NCI-H82 treated with DMSO at 0.1 percent for 48 hours (cell line): ENCODE results near the gene HOXA5.

Experiments
- DNase-seq: peaks from one replicate; lab custom pipeline; 2025; ENCODE audit not compliant: unreplicated experiment; lab: John Stamatoyannopoulos, UW

HOXA5 gene

DNA sequence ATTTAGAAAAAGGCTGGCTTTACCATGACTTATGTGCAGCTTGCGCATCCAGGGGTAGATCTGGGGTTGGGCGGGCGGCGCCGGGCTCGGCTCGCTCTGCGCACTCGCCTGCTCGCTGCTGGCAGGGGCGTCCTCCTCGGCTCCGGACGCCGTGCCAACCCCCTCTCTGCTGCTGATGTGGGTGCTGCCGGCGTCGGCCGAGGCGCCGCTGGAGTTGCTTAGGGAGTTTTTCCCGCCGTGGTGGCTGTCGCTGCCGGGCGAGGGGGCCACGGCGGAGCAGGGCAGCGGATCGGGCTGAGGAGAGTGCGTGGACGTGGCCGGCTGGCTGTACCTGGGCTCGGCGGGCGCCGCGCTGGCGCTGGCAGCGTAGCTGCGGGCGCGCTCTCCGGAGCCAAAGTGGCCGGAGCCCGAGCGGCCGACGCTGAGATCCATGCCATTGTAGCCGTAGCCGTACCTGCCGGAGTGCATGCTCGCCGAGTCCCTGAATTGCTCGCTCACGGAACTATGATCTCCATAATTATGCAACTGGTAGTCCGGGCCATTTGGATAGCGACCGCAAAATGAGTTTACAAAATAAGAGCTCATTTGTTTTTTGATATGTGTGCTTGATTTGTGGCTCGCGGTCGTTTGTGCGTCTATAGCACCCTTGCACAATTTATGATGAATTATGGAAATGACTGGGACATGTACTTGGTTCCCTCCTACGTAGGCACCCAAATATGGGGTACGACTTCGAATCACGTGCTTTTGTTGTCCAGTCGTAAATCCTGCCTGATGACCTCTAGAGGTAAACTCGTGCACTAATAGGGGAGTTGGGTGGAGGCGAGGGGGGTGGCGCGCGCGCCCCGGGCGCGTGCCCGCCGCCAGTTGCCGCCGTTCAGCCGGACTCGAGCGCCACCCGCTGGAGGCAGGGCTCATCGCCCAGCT is at the start of gene HOXA5:
HOXA5 (minus strand) TSS at position 659 of the 927 bp plus-strand sequence; CDS start at position 585, 74 bp downstream.
- DNase-seq: peak; percentile 58

DNA sequence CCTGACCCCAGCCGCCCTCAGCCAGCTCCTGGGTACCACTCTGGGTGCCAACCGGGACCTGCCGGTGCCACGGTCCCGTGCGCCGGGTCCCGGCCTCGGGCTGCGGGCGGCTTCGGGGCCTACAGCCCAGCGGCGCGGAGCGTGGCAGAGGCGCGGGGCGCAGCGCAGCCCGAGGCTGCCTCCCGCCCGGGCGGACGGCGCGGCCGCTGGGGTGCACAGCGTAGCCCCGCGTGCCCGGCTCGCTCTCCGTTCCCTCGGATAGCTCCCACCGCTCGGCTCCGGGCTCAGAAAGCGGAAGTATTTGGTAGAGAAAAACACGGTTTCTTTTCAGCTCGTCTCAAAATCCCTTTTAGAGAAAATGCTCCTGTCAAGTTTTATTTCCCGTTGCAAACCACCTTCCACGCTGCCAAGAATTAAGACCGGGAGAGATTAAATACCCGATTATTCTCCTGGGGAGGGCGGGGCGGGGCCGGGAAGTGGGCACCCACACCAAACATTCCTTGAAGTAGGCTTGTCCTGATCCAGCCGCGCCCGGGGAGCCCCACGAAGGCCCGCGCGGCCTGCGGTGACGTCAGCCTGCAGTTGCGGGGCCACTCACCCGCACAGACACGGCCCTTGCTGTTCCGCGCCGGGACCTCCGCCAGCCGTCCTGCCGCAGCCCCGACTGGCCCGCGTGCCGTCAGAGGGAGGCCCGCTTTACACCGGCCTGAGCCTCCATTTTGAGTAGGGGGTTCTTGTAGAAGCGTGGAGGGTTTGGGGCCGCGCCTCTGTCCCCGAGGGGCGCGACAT is 49.3 kb upstream of the HOXA5 start:
- DNase-seq: no peak

DNA sequence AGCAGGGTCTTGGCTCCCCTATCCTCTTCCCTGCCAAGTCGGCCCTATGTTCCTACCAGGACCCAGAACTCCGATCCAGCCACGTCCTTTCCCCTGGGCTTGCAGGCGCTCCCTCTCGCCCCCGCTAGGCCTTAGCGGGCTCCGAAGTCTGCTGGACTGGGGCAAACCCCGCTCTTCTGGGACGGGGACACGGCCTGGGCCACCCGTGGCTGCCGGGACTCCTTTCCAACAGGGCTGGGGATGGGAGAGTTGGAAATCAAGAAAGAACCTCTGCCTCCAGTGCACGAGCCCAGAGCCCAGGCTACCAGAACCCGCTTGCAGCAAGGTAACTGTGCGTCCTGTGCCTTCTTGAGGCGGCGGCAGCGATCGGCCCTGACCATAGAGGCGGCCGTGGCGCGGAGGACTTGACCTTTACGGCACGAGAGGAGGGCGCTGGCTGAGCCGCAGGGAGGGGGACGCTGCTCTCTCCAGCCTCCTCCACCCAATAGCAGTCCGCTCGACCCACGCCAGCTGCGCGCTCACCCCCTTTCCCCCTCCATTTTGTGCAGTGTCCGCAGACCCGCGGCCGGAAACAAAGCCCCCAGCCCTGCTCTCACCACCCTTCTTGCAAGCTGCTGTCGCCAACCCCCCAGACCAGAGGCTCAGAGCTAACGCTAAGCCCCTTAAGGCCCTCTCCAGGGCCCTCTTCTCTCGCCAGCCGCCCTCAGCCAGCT is 48.5 kb upstream of the HOXA5 start:
- DNase-seq: no peak

DNA sequence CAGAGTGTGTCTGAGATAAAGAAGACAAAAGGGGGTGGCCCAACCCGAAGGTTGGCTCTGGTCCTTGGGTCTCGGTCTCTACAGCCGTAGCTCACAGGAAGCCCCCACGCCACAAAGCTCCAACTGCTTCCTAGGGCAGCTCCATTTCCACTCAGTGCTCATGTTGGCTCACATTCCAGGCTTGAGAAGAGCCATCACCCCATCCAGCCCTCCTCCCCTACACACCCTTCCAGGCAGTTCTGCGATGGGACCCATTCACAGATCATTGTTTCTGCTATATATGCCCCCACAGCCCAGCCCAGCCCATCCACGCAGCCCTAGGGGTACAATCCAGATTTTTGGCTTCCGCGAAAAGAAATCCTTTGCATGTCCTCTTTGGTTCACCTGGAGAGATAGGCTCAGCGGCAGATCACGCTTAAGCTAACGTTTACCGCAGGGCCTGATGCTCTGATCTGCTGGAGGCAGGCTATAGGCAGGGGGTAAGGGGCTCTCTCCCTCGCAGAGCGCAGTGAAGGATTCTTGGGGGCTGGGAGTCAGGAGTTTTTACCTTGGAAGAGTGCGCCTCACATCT is 47.8 kb upstream of the HOXA5 start:
- no peak for DNase-seq

DNA sequence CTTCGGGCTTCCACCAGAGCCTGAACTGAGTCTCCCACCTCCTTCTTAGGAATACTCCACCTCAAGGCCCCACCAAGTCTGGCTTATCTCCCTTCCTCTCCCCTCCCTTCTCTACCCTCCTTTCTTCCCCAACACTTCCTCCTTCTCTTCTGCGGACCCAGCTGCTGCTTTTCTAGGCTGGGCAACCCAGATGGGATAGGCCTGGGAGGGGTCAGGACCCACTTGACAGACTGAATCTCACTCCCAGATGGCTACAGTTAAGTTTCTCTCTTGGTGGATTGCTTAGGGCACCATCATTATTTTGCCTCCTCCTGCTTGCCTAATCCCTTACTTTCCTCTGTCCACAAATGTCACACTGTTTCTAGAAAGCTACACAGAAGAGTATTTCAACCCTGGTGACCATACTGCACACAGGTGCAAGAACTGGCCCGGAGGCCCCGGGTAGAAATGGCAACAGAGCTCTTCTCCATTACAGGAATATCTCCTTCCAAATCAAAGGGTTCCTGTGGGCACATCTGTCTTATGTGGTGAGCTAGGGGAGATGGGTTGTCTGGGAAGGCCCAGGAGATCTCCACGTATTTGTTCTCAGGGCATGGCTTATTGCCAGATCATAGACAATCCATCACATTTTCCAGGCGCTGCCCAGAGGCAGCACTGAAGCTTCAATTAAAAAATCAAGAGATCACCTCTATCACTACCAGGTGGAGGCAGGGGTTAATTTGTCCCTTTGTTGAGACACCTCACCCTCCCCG is 46.7 kb upstream of the HOXA5 start:
- DNase-seq: no peak

DNA sequence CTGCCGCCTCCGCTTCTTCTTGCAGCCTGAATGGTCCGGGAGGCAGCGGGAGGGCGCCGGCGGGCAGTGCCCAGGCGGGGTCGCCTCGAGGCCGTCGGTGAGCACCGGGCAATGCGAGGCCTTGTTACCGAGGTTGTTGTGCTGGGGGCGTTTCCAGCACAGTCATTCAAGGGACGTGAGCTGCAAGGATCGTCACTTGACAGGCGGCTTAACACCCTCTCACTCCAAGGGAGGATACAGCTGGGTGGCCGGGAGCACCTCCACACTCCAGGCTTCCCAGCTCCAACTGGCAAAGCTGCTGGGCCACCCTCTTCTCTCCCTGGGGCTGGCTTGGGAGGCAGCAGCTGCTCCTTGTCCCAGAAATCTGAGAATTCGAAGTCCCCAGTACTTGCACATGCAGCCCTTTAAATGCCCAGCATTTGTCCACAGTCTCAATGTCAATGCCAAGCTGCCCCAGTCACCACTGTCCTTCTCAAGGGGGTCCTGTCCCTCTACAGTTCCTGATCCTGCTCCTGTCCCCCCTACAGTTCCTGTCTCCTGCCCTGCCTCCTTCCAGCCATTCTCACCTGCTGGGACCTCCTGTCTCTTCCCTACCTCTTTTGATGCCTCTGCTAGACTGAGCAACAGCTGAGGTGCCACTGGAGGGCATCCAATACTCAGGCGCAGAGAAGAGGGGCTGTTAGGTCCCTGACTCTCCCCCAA is 46.0 kb upstream of the HOXA5 start:
- no peak for DNase-seq

DNA sequence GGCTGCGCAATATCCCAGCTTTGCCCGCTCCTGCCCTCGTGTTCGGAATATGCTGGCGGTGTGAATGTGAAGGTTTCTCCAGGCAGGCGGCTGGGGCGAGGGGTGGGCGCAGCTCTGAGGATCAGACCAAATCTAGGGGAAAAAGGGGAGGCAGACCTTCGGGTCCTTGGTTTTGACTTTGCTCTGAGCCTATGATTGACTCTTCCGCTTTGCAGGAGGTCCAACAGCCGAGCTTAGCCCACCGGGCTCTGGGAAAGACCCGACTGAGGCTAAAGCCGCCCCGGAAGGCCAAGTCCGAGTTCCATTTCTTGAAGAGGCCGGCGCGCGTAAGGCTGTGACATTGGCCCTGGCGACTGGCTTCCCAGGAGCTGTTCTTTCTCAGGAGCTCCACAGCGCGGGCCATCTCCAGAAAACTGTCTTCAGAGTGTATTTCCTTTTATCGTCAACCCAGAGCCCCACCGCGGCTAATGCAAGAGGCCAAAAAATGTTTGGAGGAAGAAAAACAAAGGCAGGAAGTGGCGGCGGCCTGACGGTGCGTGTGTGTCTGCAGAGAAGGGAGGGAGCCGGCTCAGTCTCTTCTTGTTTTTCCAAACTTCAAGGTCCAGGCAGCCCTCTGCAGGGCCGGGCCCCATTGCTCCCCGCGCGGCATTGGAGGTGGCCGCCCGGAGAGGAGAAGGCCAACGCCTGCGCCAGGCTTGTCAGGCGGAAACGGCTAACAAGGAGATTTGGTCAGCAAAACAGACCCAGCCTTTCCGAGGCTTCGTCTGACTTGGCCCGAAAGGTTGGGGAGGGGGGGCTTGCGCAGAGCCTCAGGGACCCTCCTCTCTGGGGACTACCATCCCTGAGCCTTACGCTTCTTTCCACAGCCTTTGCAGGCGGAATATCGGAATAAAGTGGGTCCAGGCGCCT is 45.2 kb upstream of the HOXA5 start:
- DNase-seq: no peak

DNA sequence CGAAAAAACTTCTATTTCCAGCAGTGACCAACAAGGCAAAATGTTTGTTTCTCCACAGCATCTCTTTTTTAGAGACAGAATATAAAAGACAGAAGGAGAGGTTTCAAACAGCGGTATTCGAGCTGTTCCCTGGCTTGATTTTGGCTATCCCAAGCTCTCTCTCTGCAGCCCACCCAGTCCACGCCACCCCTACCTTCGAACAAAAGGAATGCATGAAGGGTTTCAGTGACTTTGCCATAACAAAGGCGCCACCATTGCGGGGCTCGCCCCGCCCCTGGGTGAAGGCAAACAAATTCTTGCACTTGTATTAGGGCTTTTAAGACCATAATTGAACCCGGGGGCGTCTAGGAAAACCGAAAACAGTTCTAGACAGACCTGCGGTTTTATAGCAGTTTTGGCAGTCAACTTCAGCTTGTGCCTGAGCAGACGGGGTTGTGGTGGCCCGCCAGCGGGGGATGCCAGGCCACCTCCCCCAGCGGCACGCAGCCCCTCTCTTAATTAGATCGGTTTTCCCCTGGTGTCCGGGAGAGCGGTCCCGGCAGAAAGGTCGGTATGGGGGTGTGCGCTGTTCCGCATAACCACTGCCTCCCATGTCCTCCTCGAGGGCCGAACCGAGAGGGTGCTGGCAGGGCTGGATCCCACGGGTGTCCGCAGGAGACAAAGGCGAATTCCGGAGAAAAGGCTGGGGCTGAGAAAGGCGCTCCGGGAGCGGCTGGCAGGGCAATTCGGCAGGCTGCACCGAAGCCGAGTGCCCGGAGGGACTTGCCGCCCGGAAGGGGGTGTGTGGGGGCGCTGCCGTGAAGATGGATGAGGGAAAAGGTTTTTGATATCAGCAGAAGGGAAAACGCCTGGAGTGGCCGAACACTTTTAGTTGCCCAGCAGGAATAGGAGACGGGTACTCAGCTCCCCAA is 44.2 kb upstream of the HOXA5 start:
- no peak for DNase-seq

DNA sequence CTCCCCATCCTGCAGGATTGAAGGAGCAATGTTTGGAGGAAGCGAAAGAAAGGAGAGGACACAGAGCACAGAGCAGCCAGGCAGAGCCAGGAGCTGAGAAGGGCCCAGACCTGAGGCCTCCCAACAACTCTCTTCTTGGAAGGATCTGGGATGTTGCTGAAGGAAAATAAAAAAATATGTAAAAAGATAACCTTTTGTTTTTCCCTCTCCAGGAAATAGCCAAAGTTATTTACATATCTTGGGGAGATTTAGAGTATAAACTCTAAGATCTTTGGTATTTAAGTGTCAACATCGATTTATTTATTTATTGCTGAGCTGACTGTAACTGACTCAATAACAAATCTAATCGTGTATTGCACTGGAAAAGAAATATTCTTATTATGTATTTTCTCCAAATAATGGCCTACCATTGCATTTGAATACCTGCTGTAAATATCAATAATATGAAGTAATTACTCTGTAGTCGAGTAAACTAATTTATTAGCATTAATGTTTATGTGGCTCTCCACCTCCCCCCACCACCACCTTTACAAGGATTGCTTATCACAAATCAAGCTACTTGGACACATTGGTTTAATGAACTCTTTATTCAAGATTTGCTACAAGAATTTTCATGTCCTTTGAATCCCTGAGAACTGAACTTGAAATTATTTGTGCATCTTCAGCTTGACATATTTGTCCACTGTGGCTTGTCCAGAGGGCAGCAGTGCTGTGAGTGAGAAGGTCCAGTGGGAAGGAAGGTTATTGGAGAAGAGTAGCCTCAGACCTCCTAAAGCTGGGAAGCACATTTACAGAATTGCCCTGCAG is 43.4 kb upstream of the HOXA5 start:
- DNase-seq: no peak

DNA sequence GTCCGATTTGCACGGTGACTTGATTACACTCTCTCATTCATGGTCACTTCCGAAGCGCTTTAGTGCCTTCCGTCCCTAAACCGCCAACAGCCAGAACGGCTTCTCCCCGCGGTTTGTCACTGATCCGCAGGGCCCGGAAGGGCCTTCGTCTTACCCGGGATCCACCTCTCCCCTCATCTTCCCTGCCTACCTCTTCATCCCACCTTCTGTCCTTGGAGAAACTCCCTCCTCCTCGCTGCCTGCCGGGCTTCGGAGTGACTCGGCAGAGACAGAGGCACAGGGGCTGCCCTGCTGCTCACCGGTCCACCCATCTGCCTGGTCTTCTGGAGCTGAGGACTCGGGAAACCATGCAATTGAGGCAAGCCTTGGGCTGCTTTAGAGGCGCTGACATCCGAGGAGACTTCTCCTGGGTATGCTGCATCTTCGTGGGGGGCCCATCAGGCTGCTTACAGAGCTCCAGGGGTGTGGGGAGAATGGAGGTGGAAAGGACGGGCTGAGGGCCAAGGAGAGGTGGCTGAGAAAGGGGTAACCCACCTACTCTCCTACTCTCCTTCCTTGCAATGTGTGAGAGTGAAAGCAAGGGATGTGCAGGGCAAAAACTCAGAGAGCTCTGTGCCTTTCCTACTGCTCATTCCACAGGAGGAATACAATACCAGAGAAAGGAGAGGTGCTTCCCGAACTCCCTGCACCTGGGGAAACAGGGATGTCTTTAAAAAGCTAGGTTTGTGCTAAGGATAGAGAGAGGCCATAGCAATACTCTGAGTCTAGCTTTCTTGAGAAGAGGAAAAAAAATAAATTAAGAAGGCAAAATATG is 42.6 kb upstream of the HOXA5 start:
- no peak for DNase-seq

DNA sequence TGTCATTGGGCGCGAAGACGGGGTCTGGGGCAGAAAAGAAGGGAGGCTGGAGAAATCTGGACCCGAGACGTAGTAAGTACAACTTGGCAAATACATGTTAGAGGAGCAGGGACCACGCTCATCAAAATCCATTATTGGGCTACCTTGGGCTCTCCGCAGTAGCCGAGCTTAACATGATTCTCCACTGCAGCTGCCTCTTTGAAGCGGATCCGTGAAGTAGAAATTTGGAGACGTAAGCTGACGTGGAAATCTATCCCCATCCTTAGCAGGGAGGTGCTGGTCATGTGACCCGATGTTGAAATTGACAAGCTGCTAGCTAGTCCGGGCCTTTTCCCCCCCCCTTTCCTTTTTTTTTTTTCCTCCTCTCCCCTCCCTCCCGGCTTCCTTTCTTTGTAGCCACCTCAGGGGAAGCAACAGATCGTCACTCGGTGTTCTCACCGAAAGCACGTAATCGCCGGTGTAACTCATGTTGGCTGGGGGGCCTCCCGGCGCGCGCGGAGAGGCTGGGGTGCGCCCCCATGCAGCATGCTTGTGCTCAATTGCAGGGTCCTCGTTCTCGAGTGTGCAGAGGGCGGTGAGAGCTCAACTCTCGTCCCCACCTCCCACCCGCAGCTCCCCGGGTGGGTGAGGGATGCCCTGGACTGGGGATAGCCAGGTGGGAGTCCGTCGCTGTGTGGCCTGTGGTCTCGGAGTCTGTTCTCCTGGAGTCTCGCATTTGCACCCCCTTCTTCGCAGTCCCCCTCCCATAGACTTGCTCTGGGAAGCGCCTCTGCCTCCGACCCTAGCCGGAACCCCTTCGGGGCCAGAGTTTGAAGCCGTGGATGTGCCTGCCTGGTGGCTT is 41.8 kb upstream of the HOXA5 start, which contains the start of gene HOXA11:
HOXA11 (minus strand) TSS at position 220 of the 841 bp plus-strand sequence; CDS start at position 132, 88 bp downstream.
- DNase-seq: peak; percentile 26

DNA sequence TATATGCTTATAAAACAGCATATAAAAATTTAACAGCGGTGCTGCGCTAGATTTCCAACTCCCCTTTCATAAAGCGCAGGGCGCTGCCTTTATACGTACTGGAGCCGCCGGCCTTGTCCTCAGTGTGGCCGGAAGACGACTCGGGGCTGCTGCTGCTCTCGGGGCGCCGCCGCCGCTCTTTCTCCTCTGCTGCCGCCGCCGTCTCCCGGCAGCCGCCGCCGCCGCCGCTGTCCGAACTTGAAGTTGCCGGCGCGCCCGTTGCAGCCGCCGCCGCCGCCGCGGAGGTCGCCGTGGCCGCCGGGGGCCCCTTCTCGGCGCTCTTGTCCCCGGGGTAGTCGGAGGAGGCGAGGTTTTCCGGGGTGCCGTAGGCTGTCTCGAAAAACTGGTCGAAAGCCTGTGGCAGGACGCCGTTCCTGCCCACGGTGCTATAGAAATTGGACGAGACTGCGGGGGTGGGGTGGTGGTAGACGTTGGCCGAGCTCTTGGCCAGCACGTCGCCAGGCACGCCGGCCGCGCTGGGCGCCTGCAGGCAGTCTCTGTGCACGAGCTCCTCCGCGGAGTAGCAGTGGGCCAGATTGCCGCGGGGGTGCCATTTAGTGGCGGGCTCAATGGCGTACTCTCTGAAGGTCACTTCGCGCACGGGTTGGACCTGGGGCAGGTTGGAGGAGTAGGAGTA is 41.0 kb upstream of the HOXA5 start:
- DNase-seq: no peak

DNA sequence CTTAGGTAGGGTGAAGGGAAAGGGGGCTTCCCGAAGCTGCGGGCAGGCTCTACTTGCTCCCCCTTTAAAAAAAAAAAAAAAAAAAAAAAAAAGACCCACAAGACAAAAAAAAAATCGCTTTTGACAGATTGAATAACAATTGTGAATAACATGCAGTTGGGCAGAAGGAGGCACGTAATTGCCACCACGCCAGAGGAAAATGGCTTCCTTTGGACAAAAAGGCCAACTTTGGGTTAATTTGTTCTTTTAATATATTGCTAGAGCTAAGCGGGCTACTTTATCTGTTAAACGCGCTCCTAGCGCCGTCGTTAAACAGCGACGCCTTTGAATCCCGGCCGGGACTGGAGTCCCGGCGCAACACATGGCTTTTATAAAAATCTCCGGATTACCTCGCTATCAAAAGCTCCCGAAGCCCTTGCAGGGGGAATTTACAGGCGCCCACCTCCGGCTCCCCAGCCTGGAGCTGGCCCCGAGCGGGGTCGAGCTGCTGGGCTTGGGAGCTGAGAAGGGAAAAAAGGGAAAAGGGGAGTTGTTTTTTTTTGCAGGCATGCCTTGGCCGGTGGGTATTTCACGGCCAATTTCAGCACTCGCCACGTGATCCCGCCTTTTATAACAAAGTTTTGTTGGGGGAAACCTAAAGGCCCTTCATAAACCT is 40.3 kb upstream of the HOXA5 start:
- no peak for DNase-seq
